IPS DF 19.7 (cell line): Measurements from ENCODE around the gene ST6GALNAC3.

Experiments used
- DNase-seq: peaks from one replicate; pipeline ENCODE4 v3.0.0-alpha.2; 2013; ENCODE audit warnings: low read depth, low spot score

Gene ST6GALNAC3

DNA sequence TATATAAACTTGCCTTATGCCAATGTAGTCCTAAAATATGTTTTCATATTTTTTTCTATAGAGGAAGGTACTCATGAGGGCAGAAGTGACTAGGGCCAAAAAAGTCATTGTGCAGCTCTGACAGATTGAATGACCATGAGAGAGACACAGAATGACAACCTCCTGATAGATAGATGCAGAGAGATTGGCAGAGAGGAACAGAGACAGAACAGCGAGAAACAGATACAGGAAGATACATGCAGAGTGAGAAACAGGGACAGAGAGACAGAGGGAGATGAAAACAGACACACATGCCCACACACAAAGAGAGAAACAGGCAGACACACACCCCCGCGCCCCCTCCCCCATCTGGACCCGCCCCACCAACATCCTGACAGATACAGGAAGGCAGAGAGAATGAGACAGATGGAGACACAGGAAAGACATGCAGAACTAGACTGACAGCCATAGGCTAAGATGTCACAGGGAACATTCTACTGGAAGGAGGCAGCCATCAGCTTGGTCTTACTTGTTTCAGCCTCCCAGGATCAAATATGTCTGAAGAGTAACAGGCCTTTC, 211.1 kb downstream of the ST6GALNAC3 start:
- no peak for DNase-seq

DNA sequence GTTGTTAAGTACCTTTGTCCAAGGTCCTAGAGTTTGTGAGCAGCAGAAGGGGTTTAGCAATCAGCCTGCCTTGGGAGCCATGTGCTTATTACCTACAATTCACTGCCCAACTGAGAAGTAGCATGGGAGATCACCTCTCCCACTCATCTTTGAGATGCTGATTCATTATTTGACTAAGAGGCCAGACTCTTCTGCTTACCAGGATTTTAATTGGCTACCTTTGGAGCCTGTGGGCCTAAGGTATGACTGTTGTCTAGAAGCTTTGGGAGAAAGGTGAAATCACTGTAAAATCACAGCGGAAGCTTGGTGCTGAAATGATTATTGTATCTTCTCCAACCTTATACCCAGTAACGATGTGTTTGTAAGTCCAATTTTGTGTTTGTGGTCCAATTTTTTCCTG, 213.4 kb downstream of the ST6GALNAC3 start:
- DNase-seq: no peak

DNA sequence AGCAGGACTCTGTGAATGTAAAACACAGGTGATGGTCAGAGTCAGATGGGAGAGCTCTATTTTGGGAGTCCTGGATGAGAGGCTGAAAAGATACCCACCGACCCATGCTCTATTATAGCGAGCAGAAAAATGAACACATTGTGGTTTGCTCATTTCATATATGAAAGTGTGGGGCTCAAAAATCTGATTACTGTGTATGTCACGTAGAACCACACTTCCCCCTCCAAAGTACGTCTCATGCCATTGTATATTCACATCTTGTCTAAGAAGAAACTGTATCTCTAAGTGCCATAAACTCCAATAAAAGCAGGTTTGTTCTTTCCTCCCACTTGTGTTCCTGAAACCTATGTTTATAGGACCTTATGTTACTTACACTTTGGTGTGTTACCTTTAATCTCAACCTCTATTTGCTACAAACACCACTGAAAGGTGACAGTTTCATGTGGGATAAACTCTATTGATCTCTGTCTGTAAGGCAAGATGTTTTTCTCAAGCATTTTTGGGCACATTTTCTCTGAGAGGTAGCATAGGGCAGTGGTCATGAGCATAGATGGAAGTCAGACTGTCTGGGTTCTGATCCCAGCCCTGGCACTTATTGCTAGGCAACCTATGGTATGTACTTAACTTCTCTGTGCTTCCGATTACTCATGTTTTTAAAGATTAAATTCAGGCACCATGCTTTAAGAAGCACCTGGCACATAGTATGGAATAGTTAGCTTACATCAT, 214.4 kb downstream of the ST6GALNAC3 start:
- DNase-seq: no peak

DNA sequence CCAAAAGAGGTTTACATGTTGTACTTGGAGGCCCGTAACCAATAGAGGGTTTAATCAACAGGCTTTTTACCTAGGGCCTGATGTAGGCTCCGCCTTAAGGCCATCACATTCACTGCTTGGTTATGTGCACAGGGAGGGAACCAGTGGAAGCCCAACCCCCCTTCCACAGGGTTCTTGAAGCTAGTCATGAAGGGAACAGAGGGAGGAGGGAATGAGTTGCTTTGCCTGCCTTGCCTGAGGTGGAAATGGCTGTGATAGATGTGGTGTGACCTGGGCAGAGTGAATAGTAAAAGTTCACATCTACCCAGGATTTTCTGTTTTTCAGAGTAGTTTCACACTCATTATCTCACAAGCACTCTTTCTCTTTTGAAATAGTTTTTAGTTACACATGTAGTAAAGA, 215.1 kb downstream of the ST6GALNAC3 start:
- no peak for DNase-seq

DNA sequence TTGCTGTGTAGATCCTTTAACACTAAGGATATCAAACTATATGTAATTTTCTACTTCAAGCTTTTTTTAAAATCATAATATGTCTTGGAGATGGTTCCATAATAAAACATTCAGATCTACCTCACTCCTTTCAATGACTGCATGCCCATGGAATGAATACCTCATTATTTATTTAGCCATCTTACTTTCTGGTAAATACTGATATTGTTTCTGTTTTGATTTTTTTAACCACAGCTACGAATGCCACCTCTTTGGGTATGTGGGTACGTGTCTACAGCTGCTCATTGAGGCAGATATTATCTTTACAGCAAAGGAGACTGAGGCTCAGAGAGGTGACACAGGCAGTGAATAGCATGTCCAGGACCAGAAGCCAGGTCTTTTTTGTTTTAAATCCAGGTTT, 215.7 kb downstream of the ST6GALNAC3 start:
- DNase-seq: no peak

DNA sequence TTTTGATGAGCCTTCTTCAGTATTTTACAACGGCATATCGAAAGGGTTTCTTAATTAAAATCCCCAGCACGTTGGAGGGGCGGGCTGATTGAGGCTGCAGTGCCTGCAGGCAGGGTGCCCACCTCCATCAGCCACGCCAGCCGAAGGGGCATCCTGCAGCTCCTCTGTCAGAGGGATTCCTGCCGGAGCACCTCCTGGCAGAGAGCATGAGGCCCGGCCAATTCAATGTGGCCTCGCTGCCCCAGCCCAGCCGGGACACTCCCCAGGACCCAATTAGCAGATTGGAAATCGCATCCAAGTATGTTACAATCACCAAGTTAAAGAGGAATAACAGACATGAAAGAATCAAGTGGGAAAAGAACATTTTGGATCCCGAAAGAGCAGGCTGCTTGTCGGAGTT, 216.6 kb downstream of the ST6GALNAC3 start:
- no peak for DNase-seq

DNA sequence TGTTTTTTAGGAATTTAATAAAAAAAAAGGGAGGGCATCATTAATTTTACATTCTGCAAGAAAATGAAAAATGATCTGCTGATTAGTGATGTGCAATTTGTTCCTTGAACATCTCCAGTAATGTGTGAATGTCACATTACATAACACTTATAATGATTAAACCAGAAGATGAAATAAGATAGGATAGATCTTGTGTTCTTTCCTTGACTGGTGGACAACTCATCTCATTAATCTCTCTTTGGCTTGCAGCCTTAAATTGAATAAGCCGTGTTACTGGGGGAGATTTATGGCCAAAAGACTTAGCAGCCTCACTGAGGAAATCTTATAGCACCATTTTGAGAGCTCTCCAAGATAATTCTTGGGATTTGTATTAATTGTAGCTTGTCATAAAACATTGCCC, 217.2 kb downstream of the ST6GALNAC3 start:
- DNase-seq: no peak

DNA sequence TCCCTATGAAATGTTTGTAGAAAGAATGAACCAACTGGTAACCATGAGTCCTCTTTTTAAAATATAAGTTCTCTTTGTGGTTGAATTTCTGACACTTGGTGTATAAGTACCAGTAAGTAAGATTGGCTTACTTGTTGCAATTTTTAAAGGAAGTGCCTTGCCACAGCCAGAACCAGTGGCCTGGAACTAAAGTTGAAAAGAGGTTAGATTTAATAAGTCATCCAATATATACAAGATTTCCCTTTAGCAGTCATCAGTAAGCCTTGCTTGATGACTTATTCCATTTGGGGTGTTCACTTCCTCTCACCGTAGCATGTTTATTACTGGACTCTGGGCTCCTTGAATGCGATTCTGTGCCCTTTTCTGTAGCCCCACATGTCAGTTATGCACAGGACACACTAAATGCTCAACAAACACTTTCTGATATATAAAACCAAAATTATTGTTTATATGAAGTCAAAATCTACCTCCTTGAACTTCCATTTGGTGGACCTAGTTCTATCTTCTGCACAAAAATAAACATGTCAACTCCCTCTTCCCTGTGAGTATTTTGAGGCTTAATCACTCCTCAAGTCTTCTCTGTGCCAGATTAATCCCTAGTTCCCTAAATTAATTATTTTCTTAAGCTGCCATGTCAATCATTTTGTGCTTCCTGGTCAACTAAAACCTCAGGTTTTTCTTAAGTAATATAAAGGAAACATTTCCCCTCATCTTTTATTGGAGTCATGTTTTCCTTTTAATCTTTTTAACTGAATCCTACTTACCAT, 218.1 kb downstream of the ST6GALNAC3 start:
- DNase-seq: no peak

DNA sequence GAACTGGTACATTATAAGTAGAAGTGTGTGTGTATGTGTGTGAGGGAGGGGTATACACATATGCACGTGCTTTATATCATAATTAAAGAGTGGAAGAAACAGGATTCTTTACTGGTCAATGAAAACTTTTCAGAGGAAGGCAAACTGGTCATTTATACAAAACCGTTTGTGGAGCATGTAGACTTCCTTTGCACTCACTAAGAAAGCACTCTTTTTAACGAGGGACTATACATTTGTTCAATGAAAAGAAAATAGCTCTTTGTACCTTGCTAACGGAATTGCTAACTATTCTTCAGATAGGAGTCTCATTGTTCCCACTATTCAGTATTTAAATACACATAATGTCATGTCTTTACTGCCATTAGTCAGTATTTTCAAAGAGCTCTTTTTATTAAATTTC, 219.3 kb downstream of the ST6GALNAC3 start:
- DNase-seq: no peak

DNA sequence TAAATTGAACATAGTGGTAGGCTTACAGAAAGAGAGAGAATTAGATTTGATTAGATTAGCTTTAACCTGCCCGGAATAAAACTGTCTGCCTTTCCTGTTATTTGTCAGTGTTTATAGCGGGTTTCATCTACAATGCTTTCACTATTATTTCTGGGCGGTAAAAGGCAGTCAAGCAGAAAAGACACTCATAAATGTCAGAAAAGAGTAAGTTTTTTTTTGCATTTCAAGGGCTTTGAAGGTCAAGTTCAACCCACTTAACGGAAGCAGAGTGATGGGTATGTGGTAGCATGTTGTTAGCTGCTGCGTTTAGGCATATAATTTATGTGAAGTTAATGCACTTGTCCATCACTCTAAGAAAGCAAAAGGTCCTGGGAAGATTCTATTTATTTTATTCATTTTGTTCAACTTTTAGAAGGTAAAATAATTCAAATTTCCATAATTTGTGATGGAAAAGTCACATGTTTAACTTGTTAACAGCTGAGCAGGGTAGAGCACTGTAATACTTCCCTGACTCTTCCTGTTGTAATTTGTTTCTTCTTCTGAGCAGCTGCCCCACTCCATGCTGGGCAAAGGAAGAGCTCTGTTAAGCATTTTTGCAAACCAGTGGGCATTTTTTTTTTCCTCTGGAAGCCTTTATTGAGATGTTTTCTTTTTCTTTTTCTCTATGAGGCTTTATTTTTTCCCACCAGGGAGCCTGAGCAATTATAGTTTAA, 220.1 kb downstream of the ST6GALNAC3 start:
- no peak for DNase-seq

DNA sequence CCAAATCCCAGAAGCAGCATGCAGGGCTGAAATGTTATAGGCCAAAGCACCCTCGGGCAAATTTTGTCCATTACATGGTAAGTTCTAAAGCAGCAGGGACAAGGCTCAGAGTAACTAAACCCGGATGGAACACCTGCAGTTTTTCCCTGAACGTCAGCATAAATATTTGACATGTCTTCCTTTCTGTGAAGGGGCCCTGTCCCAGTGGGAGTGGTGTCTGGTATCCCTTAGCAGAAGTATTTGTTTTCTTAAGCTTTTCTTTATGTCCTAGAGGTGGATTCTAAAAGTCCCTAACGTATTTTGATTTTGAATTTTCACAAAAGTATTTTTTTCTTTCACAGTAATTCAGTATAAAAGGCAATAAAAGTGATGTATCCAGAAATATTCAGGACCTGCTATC, 223.9 kb downstream of the ST6GALNAC3 start:
- DNase-seq: no peak

DNA sequence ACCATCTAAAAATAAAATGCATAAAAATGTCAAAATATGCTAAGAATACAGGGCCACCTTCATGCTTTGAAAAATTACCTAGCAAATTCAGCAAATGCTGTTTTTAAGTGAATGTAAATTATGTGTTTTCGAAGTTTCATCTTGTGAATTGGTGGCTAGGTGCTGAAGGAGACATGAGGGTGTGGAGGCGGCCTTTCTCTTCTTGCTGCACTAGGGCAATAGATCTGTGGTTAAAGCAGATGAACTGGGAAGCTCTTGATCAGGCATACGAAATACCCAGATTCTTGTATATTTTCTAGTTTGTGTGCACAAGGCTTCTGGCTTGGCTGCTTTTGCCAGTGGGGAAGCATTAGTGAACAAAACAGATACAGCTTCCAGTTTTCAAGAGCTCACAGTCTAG, 224.5 kb downstream of the ST6GALNAC3 start:
- DNase-seq: no peak

DNA sequence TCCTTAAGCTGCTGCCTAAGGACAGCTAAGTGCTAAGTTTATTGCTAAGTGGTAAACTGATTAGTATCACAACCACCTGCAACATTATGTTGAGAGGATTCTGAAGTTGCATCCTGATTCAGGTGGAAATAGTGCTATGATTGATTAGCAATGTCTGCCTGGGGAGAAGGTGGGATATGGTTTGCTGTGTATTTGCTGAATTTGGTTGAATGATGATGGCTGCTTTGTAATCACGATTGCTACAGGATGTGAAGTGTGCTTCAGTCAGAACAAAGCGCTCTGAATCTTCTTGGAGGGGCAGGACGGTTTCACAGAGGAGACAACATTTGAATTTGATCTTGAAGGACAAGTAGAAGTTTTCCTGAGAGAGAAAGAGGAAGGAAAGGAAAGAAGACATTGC, 226.0 kb downstream of the ST6GALNAC3 start:
- no peak for DNase-seq

DNA sequence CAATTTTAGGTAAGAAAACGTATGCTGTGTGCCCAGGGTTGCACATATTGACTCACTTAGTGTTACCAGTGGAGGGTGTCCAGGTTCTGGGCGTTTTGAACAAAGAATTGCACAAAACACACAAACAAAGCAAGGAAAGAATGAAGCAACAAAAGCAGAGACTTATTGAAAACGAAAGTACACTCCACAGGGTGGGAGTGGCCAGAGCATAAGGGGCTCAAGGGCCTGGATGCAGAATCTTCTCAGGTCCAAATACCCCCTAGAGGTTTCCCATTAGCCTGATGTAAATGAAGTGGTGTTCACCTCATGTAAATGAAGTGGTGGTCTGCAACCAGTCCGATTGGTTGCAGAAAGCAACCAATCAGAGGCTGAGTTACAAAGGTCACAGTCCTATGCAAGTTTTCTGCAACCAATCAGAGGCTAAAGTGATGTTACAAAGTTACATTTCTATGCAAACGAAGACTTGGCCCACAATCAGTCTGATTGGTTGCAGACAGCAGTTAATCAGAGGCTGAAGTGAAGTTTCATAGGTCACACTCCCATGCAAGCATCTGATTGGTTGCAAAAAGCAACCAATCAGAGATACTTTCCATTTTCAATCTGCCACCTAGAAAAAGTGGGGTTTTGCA, 228.3 kb downstream of the ST6GALNAC3 start:
- DNase-seq: no peak

DNA sequence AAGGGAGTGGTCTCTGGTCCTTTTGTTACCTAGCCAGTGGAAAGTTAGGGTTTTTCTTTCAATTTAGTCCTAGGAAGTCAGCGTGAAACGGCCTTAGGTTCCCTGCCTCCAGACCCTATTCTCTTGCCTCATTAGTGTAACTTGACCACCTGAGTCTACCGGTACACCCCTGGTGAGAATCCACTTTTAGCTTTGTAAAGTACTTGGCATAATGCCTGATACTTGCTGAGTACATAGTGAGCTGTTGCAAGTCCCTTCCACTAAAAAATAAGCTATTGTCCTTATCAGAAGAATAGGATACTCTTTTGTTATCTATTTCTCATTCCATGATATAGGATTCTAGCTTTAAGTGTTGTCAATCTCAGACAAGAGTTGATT, 228.8 kb downstream of the ST6GALNAC3 start:
- no peak for DNase-seq

DNA sequence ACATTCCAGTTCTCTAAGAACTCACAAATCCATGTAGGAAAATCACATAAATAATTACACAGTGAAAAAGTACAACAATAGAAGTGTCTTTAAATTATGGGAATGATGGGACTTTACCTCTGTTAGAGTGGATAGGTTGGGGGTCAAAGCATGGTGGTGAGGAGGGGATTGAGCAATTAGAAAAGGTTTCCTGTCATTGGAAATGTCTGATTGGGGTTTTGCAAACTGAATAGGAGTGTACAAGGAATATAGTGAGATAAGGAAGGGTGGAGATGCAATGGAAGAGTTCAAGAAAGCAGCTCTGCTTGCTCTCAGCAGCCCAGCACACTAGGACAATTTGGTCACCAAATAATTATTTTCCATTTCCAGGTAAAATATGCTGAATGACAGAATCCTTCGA, 238.8 kb downstream of the ST6GALNAC3 start:
- no peak for DNase-seq

DNA sequence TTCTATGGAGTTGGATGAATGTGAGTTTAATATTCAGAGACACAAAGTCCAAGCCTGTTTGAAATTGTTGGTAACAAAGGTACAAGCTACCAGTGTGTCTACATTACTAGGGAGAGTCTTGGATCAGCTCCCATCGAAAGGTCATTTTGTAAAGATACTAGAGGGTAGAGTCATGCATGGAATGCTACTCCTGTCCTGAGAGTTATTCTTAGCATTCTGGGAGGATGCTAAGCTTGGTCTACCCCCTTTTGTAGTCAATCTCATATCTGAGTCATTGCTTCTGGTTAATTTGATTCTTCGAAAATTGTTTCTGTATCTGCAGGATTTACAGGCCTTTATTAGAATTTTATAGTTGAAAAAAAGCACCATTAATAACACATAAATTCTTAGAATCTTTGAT, 240.2 kb downstream of the ST6GALNAC3 start:
- DNase-seq: no peak

DNA sequence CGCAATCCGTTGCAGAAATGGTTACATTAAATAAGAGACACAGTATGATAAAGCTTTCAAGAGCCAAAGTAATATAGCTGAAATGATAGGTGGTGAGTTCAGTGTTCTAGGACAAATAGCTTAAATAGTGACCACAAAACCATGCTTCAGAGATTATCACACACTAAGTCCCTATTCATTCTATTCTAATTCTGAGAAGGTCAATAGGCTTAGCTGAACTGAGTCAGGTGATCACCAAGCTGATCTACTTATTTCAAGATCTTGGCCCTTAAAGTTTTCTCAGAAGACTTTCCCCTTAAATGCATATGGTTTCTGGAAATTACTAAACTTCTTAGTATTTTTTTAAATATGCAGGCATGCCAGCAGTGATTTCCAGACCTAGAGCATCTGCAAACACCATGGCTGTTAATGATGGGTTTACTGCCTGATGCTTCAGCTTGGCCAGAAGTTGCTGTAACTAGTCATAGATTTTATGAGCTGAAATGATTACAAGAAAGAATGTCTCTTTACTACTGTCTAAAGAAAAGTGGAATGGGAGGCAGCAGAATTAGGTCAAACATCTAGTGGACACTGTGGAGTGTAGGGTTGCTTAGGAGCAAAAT, 242.9 kb downstream of the ST6GALNAC3 start:
- DNase-seq: no peak

DNA sequence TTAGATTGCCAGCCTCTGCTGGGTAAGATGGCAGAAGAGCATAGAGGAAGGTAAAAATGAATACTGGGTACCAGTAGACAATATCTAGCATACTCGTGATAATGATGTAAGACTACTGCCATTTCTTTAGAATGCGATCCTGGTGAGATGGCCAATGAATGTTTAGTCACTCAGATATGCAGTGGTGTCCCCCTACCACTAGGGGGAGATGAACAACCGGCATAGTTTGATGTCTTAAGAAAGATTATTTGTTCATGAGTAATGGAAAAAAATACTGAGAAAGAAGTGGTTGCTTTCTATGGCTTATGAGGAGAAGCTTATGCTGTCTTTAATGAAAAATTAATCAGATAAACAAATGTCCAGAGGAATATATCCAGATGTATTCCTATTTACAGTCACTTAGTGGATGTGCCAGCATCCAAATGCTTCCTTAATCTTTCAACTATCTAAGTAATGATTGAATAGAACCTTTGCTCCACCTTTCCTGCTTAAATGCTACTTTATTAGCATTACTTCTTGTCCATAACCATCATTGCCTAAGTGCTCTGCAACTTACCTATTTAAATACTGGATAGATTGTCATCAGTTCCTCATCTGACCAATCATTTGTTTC, 256.6 kb downstream of the ST6GALNAC3 start:
- DNase-seq: peak; percentile 15

DNA sequence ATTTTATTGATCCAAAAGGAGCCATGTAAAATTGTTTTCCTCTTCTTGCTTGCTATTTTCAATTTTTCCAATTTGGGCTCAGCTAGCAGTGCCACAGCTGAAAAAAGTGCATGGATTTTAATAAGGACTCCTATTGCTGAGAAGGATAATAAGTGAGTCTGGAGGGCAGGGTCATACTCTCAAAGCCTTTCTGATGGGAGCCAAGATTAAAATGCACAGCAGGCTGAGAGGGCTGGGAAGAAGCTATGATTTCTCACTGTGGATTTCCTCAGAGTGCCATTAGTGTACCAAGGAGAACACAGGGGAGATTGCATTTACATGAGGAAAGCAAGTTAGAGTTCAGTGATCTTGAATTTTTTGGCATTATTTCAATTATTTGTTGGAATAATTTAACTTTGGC, 261.3 kb downstream of the ST6GALNAC3 start:
- DNase-seq: no peak

DNA sequence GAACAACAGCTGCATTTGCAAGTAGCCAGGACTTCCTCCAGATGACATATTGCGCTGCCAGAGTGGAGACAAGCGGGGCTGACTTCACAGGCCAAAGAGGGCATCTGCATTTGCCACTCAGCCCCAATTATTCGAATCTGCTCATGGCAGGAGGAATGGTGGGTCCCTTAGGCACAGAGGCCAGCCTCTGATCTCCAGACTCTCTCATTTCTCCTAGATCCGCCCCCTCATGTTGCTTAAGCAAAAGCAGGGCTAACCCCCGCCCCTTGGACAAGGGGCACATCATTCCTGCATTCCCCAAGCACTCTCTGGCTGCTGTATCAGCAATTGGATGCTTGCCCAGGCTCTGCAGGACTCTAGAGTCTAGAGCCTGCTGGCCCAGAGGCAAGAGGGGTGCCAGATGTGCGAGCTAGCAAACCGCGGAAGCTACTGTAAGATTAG, 262.4 kb downstream of the ST6GALNAC3 start:
- no peak for DNase-seq
